ENCODE measurements around the gene DYNLT3.

Gene DYNLT3, protein sequence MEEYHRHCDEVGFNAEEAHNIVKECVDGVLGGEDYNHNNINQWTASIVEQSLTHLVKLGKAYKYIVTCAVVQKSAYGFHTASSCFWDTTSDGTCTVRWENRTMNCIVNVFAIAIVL

DNA sequence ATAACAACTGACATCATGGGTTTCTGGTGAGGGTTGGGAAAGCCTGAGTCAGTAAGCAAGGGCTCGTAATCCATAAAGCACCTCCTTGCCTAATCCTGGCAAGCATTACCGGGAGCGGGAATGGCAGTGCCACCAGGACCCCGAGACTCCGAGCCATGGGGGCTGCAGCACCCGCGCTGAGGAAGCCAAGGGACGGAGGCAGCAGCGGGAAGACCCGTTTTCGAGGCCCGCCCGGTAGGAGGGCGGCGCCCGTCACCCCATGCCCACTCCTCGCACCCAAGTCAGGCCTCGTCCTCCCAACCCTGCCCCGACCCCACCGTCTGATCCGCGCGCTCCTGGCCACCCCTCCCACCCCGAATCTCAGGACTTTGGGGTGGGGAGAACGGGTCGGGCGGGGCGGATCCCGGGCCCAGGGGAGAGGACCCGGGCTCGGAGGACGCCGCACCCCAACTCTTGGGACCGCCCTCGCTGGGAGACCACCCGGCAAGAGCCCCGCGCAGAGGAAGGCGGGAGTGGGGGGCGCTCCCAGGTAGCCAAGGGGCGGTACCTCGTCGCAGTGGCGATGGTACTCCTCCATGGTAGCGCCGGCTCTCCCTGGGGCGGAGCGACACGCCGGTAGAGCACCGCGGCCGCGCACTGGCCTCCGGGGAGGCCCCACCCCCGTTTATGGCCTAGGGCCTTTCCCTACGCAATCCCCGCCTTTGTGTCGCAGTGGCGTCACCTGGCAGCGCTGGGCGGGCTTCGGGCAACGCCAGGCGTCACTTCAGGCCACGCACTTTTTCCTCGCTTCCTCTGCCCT is at the start of gene DYNLT3:
Gene DYNLT3, minus strand, starts transcription at position 638 of the 799 bp plus-strand sequence. Its CDS starts 61 bp downstream, at position 577.
- TF ChIP-seq, protein P1, sequence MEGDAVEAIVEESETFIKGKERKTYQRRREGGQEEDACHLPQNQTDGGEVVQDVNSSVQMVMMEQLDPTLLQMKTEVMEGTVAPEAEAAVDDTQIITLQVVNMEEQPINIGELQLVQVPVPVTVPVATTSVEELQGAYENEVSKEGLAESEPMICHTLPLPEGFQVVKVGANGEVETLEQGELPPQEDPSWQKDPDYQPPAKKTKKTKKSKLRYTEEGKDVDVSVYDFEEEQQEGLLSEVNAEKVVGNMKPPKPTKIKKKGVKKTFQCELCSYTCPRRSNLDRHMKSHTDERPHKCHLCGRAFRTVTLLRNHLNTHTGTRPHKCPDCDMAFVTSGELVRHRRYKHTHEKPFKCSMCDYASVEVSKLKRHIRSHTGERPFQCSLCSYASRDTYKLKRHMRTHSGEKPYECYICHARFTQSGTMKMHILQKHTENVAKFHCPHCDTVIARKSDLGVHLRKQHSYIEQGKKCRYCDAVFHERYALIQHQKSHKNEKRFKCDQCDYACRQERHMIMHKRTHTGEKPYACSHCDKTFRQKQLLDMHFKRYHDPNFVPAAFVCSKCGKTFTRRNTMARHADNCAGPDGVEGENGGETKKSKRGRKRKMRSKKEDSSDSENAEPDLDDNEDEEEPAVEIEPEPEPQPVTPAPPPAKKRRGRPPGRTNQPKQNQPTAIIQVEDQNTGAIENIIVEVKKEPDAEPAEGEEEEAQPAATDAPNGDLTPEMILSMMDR (IDR thresholded peaks at IDR 0.05; ENCODE audit: low read depth, low read length): no peak
- DNase-seq (ENCODE audit: extremely low read depth, low read depth): no peak

DNA sequence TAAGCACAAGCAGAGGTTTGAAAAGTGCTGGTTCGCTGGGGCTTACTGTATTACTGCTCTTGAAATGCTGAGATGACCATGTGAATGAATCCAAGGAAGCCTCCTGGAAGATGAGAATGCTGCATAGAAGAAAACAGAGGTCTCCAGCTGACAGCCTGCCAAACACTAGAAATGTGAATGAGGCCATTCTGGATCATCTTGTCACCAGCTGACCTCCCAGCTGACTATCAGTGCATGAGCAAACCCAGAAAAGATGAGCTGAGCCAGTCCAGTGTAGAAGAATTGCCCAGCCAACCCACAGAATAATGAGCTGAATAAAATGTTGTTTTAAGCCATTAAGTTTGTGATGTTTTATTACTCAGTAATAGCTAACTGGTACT is 49.1 kb upstream of the DYNLT3 start:
- DNase-seq (ENCODE audit: extremely low read depth, low read depth): no peak

DNA sequence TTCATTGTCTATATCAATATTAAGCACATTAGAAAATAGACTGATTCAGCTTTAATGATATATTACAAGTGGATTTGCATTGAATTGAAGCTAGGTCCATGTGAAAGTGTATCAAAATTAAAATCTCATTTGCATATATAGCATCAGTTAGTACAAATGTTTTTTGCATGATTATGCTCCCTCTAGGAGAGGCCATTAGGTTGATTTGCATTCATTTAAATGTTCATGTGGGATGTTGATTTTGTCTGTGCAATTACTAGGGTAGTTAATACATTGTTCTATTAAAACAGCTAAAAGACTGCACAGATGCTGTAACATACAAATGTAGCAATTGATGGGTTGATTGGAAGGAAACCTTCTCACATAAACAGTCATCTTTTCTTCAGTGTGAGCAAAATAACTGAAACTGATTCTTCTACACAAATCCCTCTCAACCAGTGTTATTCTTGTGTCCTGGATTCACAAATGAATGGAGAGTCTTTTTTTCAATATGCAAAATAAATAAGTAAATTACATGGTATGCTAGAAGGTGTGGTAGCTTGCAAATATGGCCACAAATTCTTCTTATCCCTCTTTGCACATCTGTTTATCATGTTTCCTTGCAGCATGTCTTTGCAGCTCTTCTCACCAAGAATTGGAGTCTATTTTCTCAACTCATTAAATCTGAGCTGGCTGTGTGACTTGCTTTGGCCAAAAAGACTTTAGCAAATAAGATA is 48.6 kb upstream of the DYNLT3 start:
- DNase-seq (ENCODE audit: extremely low read depth, low read depth): no peak
- TF ChIP-seq, protein P1 (IDR thresholded peaks at IDR 0.05; ENCODE audit: low read depth, low read length): no peak

More for the DNA sequence above, 49.1 kb upstream of the DYNLT3 start:
- TF ChIP-seq, protein P1 (IDR thresholded peaks at IDR 0.05; ENCODE audit: low read depth, low read length): no peak

DNA sequence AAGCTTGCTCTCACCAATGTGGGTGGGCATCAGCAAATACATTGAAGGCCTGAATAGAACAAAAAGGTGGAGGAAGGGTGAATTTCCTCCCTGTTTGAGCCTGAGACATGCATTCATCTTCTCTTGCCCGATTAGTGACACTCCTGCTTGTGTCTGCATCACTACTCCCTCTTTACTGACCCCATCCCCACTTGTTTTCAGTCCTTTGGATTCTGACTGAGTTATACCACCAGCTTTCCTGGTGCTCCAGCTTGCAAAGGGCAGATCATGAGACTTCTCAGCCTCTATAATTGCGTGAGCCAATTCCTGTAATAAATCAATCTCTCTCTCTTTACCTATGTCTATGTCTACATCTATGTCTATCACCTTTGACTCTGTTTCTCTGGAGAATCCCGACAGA is 47.4 kb upstream of the DYNLT3 start:
- no peak for DNase-seq (ENCODE audit: extremely low read depth, low read depth)
- TF ChIP-seq, protein P1 (IDR thresholded peaks at IDR 0.05; ENCODE audit: low read depth, low read length): no peak

DNA sequence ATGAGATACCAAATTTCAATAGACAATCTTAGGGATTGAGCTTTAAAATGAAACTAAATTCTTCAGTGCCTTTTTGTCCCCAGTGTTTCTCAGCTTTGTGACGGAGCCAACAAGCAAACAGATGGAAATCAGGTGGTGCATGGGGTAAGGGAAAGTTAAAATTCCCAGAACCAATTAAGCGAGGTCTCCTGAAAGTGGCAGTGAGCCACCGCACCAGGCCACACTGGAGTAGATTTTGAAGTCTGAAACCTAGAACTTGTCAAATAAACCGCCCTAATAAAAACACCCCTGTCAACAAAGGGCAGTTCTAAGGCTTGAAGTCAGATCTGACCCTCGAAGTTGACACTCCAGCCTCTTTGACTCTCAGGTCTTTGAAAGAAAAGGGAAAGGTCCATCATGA is 40.6 kb upstream of the DYNLT3 start:
- TF ChIP-seq, protein P1 (IDR thresholded peaks at IDR 0.05; ENCODE audit: low read depth, low read length): no peak
- DNase-seq (ENCODE audit: extremely low read depth, low read depth): no peak

DNA sequence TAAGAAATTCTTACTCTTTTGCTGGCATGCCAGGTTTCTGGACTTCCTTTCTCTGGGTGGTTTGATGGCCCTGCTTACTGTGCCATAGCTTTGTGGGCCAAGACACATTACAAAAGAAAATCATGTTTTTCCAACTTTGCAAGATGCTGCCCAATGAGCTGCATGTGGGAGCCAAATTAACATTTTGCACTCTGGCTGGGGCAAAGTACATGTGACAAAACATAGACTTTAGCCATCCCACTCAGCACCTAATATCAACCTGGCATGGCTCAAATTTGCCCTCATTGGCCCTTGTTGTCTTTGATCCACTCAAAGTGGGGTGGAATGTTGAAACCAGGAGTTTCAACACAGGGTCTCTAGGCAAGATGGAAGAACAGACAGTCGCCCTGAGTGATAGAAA is 40.0 kb upstream of the DYNLT3 start:
- DNase-seq (ENCODE audit: extremely low read depth, low read depth): no peak
- TF ChIP-seq, protein P1 (IDR thresholded peaks at IDR 0.05; ENCODE audit: low read depth, low read length): no peak

DNA sequence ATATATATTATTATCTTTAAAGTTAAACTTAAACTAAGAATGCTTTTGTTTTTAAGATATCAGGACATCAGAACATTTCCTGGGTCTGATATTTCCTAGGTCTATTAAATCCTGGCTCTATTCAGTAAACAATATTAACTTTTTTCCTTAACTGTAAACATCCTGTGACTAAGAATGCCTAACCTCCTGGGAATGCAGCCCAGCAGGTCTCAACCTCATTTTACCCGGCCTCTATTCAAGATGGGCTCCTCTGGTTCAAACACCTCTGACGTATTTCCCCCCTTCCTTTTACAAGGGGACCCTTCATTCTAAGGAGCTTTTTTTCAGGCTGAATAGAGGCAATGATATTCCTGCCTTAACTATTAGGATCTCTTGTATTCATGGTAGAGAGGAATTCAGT is 35.8 kb upstream of the DYNLT3 start:
- no peak for DNase-seq (ENCODE audit: extremely low read depth, low read depth)
- TF ChIP-seq, protein P1 (IDR thresholded peaks at IDR 0.05; ENCODE audit: low read depth, low read length): no peak

All from AG09319 (cell line).